ENCODE results near the gene PHETA1.

The PHETA1 gene, protein sequence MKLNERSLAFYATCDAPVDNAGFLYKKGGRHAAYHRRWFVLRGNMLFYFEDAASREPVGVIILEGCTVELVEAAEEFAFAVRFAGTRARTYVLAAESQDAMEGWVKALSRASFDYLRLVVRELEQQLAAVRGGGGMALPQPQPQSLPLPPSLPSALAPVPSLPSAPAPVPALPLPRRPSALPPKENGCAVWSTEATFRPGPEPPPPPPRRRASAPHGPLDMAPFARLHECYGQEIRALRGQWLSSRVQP

DNA sequence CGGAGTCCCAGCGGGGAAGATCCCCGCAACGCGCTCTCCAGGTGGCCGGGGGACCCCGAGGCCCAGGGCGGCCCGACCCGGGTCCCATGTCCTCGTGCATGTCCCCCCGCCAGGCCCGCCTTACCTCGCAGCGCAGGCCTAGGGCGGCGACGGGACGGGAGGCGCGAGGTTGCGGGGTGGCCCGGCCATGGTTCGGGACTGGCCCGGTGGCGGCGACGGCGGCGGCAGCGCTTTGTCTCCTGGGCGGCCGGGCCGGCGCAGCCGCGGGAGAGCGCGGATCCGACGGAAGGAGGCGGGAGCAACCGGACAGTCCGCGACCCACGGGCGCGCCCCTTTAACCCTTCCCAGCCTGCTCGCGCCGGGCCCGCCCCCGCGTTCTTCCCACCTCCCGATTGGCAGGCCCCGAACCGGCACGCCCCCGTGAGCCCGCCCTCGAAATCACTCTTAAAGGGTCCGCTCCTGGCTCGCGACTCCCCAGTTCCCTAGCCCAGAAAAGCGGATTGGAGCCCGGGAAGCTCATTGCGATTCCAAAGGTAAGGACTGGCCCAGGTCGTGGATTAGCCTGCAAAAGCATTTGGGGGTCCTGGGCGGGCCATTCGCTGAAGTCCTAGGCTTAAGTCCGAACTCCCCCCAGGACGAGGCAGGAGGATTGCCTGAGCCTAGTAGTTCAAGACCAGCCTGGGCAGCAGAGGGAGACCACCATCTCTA lies at the start of gene PHETA1:
PHETA1 (minus strand) TSS at position 308 of the 708 bp plus-strand sequence. CDS start 5,668 bp downstream, outside the sequence.
- DNase-seq, result peak; percentile 75 to 83

DNA sequence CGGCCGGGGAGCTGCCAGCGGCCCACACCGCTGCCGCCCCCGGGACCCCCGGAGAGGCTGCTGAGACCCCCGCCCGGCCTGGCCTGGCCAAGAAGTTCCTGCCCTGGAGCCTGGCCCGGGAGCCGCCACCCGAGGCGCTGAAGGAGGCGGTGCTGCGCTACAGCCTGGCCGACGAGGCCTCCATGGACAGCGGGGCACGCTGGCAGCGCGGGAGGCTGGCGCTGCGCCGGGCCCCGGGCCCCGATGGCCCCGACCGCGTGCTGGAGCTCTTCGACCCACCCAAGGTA lies 49.6 kb upstream of the PHETA1 start:
- no peak for DNase-seq

DNA sequence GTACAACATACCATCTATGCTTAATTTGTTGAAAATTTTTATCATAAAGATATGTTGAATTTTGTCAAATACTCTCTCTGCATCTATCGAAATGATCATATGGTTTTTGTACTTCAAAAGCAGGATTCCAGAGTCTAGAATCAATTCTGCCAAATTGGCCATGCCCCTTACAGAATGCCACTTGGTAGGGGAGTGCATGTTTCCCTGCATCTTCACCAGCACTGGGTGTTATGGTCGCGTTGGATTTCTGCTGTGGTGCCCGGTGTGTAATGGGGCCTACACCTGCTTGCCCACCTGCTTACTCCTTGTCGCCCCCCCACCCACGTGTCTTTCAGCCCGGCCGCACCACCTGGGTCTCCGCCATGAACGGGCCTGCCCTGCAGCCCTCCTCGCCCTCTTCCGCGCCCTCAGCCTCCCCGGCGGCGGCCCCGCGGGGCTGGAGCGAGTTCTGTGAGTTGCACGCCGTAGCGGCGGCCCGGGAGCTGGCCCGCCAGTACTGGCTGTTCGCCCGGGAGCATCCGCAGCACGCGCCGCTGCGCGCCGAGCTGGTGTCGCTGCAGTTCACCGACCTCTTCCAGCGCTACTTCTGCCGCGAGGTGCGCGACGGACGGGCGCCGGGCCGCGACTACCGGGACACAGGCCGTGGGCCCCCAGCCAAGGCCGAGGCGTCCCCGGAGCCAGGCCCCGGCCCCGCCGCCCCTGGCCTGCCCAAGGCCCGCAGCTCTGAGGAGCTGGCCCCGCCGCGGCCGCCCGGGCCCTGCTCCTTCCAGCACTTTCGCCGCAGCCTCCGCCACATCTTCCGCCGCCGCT lies 49.1 kb upstream of the PHETA1 start:
- DNase-seq, result no peak

DNA sequence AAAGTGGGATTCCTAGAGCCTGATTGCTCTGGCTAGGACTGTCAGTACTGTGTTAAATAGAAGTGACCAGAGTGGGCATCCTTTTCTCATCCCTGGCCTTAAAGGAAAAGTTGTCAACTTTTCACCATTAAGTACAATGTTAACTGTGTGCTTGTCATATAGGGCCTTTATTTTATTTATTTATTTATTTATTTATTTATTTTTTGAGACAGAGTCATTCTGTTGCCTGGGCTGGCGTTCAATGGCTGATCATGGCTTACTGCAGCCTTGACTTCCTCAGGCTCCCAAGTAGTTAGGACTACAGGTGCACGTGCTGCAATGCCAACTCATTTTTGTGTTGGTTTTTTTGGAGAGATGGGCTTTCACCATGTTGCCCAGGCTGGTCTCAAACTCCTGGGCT lies 48.4 kb upstream of the PHETA1 start:
- DNase-seq, result no peak

DNA sequence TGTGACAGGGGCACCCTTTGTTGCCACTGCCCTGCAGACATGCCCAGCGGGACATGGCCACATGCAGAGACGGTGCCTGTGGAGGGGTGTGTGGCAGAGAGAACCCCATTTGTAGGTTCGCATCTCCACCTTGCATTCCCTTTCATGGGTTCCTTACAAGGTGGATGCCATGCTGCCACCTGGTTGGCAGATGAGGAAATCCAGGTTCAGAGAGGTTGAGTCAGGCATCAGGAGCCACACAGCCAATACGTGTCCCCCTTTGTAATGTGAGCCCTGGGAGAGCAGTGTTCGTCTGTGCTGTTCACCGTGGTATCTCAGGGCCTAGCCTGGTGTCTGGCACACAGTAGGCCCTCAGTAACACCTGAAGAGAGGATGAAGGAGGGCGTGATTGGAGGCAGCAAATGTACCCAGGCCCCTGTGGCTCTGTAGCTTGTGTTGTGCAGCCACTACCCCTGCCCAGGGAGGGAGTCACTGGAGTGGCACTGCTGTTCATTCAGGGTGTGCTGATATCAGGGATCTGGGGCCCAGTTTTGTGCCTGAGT lies 45.9 kb upstream of the PHETA1 start:
- DNase-seq, result no peak

DNA sequence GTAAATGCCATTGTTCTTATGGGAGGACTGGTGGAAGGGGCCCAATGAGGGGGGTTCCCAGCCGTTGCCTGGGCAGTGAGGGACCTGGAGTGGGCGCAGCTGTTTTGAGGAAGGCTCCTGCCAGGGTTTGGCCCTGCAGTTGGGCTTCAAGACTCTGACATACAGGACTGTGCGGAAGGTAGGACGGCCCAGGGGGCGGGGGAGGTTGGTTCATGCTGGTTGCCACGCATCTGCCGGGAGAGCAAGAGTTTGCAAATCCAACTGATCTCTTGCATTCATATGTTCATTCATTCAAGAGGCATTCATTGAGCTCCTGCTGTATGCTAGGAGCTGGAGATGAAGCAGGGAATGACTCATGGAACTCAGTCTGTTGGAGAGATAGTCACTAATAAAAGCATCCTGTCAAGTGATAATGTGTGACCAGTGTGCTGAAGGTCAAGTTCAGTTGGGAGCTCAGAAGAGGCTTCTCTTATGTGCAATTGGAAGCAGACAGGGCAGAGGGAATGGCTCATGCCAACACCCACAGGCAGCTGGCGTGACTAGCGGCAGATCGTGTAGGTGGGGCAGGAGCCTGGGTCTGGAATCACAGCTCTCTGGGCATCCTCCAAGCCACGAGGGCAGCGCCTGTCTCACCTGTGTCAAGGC lies 44.7 kb upstream of the PHETA1 start:
- DNase-seq, result peak in 1 of 2 experiments; percentile 52

DNA sequence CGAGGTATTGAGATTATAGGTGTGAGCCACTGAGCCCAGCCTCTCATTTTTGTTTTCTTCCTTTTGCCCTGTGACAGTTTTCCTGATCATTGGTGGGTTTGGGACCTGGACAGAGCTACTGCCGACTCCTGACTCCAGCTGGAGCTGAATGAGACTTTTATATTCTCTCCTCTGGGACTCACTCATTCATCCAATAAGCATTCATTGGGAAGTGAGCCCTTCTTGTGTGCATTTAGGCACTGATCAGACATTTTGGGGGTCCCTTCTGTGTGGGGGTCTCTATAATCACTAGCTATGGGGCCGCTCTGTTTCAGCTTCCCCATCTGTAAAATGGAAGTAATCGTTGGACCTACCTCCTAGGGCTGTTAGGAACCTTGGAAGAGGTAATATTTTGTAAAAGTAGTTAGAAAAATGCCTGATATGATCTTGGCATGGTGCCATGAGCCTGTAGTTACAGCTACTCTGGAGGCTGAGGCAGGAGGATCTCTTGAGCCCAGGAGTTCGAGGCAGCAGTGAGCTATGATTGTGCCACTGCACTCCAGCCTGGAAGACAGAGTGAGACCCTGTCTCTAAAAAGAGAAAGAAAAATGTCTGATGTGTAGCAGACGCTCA lies 44.0 kb upstream of the PHETA1 start:
- no peak for DNase-seq

DNA sequence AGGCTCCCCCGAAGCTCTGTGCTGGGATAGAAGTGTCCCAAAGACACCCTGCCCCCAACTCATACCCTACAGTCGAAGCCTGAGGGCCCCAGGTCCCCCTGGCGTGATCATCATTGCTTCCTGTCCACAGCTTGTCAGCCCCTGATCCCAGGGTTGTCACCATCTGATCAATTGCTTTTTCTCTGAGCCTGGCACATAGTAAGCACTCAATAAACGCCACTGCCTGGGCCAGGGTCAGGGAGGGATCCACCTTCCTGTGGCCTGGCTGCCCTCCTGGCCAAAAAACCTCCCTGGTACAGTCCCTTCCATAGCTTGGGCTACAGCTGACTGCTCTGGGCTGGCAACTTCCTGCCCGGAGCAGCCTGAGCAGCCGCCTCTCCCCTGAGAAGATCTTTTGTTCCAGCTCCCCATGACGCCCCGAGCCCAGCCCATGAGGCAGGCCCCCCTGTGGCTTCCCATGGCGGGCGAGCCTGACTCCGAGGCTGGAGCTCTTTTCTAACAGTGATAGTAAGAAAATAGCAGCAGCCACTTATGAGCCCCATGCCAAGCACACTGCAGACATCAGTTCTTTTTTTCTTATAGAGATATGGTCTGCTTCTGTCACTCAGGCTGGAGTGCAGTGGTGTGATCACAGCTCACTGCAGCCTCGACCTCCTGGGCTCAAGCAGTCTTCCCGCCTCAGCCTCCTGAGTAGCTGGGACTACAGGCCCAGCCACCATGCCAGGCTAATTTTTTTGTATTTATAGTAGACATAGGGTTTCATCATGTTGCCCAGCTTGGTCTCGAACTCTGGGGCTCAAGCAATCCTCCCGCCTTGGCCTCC lies 43.3 kb upstream of the PHETA1 start:
- DNase-seq, result no peak

DNA sequence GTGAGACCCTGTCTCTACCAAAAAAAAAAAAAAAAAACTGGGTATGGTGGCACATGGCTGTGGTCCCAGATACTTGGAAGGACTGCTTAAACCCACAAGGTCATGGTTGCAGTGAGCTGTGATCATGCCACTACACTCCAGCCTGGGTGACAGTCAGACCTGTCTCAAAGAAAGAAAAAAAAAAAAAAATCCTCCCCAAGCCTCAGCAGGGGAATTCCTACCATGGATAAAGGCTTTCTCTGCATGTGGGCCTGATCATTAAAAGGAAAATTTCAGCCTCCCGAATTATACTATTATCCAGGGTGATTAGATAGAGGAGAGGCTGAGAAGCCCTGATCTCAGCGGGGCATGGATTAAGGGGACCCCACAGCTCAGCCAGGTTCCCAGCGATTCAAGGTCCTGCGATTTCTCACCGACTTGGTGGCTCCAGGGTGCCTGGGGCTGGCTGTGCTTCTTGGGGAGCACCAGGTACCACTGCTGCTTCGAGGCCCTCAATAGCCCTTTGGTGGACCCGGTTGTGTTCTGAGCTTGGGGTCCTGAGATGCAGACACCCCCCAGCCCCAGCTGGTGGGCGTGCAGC lies 42.4 kb upstream of the PHETA1 start:
- DNase-seq, result no peak

DNA sequence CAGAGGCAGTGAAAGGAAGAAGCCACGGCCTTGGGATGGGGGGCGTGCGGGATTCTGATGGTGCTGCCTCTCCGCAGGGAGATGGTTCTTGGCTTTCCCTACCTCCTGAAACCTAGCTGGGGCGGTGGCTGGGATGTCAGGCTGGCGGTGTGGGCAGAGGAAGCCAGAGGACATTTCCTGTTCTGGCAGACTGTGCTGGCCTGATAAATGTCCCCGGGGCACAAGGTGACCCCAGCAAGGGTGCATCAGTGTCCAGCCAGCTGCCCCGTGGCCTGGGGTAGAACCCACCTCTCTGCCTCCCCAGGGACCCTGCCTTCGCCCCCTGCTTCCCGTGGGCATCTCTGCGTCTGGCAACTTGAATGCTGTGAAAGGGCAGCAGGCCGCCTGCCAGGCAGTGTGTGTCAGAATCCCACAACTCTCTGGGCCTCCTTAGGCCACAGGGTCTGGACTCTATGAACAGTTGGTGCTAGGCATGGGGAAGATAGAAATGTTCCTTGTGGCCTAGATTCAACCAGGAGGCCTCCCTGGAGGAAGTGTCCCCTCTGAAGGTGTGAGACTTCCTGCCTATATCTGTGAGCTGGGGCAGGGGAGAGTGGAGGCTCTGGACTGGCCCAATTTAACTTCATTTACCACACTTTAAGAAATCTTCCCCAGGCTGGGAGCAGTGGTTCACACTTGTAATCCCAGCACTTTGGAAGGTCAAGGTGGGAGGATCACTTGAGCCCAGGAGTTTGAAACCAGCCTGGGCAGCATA lies 41.7 kb upstream of the PHETA1 start:
- DNase-seq, result peak in 1 of 2 experiments; percentile 62

DNA sequence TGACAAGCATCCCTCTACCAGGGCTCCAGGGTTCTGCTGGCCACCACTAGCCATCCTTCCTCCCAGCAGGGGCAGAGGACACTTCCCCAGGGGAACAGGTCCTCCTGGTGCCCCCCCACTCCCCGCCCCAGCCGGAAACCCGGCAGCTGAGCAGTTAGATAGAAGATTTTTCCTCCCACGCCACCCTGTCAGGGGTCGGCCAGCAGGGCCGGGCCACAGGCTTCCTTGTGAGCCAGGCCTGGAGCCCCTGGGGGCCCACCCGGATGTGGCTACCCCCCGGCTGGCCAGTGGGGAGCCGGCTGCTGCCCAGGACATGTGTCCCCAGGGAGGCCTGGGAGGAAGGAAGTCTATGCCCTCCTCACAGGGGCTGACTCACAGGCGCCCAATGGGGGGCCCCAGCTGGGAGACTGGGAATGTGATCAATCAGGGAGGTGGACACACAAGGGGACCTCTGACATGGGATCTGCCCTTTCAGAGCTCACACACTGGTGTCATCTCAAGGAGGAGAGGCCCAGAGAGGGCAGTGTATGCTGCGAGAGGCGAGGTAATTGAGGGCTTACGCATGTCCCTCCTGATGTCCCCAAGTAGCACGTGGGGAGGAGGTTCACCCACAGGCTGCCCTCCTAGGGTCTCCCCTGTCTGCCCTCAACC lies 41.0 kb upstream of the PHETA1 start:
- DNase-seq, result peak; percentile 74 to 86

DNA sequence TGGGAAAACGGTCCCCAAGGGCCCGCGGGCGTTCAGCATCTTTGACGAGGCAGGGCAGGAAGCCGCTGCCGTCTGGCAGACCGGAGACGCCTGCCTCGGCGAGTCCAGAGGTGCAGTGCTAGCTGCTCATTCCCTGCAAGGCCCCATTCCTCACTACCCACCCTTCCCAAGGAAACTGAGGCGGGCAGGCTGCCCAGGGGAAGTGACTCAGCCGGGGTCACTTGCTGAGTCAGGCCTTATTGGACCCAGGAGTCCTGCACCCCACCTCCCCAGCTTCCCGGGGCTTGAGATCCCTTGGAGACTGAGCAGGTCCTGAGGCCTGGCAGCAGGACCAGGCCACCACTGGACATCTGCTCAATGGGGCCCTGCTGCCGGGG lies 40.5 kb upstream of the PHETA1 start:
- DNase-seq, result peak in 1 of 2 experiments; percentile 71

DNA sequence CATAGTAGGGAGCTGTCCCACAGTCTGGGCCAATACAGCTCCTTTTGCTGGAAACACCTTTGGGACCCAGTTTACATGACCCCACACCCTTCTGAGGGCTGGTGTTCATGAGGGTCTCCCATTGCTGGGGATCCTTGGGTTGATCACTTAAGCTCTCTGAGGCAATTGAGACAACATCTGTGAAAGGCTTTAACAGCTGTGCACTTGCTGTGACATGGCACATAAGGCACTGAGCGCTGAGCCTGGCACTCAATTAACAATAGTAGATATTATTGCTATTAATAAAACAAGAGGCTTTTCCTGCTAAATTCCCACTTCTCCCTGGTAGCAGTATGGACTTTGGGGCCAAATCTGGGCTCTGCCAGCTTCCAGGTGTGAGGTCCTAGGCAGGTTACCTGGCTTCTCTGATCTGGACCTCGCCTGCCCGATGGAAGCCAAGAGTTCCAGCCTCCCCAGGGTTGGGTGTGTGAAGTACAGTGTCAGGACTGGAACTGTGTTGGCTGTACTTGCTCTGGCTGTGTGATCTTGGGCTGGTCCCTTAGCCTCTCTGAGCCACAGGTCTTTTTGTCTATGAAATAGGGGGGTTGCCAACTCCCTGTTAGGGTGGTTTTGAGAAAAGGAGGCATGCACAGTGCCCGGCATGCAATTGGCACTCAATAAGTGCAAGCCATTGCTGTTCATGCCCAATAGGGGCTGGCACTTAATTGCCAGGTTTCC lies 39.9 kb upstream of the PHETA1 start:
- no peak for DNase-seq

DNA sequence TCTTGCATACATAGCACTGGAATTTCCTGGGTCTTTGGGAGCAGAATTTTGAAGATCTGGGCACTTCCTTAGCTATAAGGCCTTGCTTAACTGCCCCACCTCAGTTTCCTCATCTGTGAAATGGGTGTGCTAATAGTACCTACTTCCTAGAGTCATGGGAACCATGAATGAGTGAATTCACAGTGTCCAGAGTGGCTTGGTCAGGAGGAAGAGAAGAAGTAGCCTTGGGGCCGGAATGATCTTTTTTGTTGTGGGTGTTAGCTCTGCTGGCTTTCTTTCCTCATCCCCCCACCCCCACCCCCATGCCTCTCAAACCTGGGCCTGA lies 39.2 kb upstream of the PHETA1 start:
- no peak for DNase-seq

DNA sequence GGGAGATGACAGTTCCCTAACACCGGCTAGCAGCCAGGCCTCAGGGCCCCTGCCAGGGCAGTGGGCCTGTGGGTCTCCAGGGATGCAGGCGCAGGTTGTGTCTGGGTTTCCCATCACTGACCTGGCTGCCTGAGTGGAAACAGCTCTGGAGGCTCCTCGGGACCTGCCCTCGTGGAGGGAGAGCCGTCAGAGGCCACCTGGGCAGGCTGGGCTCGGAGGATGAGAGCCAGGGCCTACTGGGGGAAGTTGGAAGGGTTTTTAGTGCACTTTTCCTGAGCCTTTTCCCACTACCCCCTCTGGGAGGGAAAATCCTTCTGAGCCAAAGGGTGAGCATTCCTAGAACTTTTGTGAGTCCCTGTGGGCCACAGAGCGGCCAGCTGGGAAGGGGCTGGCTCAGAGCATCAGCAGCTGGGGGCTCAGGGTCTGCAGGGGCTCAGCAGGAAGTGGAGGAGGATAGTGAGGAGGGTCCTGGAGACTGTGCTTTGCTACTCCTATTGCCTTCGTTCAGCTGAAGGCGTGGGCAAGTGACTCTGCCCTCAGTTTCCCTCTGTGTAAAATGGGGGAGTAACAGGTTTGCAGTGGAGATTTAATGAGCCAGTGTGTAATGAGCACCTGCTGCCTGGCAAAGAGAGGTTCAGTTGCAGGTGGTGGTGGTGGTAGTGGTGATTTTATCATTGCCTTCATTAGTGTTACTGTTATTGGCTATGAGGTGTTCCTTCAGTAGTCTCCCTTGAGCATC lies 38.7 kb upstream of the PHETA1 start:
- DNase-seq, result no peak

DNA sequence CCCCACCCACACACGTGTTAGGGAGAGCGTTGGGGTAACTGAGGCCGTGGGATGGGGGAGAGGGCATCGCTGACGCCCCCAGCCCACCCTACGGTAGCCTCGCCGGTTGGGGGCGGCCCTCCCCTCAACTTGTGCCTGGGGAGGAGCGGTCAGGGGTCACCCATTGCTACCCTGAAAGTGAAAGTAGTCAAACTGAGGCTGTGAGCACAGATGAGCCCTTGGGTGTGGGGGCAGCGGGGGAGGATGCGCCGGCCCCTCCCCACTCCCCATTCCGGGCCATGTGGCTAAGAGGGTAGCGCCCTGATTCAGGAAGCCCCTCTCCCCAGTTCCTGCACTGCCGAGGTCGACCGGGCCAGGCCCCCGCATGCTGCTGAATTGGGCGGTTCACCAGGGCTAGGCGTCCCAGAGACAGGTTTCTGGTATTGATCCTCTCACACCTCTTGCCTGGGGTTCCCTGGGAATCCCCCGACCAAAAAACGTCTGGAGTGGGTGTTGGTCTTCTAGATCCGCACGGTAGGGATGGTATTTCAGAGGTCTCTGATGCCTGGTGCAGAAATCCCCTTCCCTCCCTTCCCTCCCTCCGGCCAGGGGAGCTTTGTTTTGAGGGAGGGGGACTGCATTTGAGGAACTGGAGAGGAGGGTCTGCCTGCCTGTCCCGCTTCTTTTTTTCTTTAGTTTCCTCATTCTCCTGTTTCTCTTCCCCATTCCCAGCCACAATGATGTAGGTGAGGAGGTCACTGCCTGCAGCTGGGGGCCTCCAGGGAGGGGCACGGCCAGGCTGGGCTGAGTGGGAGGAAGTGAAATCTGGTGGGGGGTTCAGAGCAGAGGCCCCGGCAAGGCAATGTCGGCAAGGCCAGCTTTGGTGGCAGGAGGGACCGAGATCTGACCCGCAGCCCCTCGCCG lies 37.8 kb upstream of the PHETA1 start:
- DNase-seq, result no peak

DNA sequence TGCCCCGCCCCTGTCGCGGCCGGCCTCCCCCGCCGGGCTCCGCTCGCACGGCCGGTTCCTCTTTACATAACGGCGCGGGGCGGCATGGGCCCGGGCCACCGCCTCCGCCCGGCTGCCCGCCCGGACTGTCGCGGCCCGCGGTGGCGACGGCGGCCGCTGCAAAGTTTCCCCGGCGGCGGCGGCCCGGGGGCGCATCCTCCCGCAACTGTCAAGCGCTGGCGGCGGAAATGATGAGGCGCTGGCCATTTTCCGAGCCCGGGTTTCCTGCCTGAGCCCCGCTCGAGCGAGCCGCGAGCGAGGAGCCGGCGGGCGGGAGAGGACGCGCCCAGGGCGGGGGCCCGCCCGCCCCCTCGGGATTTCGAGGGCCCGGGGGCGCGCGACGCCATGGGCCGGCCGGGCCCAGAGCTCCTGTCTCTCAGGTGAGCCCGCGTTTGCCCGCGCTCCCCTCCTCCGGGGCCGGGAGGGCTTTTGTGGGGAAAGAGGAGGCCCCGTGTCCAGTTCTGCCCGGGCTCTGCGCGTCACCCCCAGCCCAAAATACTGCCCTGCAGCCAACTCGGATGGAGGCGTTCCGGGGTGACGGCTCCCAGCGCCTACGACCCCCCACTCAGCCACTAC lies 37.1 kb upstream of the PHETA1 start, which contains the start of gene SH2B3:
SH2B3 (plus strand) TSS at position 65 of the 615 bp plus-strand sequence. CDS start 12,223 bp downstream, outside the sequence.
- DNase-seq, result no peak
